OCI-LY7 (cell line): ENCODE results near the gene FAM3B. TPM values are rescaled to one million over a fixed set of nuclear protein-coding genes. Genes with fewer than 3 reads are reported as not detected.

Source experiments
- BruUV-seq: library from RNA; stranded (reverse); fragments of 400-500 nt; replicated peaks from 2 replicates; lab custom pipeline; 2021; lab: Mats Ljungman, UMichigan
- CTCF ChIA-PET: fragments of 300-600 bp; sonication (Branson Sonifier 250); formaldehyde crosslinking; loops from one replicate; lab custom pipeline; 2022; ENCODE audit warnings: antibody characterized with exemption; ENCODE audit not compliant: unreplicated experiment; lab: Charles Lee
- POLR2A ChIA-PET: fragments of 300-600 bp; sonication (Branson Sonifier 250); formaldehyde crosslinking; loops from one replicate; lab custom pipeline; 2022; ENCODE audit warnings: antibody characterized with exemption; lab: Charles Lee
- DNase-seq: peaks from one replicate; pipeline ENCODE4 v3.0.0-alpha.2; 2015; ENCODE audit warnings: low spot score
- H2AFZ ChIP-seq: fragments of 200-600 bp; sonication (generic), shearing (Covaris generic); 2 replicates; pipeline ENCODE4 v1.6.1; 2014; ENCODE audit warnings: mild to moderate bottlenecking, antibody characterized with exemption, low read length, moderate library complexity
- H3K27ac ChIP-seq: fragments of 200-600 bp; sonication (generic); 2 replicates; pipeline ENCODE4 v1.5.1; 2014; ENCODE audit warnings: mixed run types, low read depth, mild to moderate bottlenecking, moderate library complexity, low read length, inconsistent platforms; ENCODE audit not compliant: poor library complexity, severe bottlenecking
- H3K36me3 ChIP-seq: fragments of 200-600 bp; sonication (generic); 2 replicates; pipeline ENCODE4 v1.6.1; 2014; ENCODE audit warnings: mild to moderate bottlenecking, antibody characterized with exemption, low read length, moderate library complexity, mixed read lengths; ENCODE audit not compliant: insufficient read depth
- H3K4me1 ChIP-seq: fragments of 200-600 bp; sonication (generic); 2 replicates; pipeline ENCODE4 v1.5.1; 2014; ENCODE audit warnings: mild to moderate bottlenecking, low read length; ENCODE audit not compliant: insufficient read depth, poor library complexity, severe bottlenecking
- H3K4me2 ChIP-seq: fragments of 200-600 bp; sonication (generic); 2 replicates; pipeline ENCODE4 v1.6.1; 2014; ENCODE audit warnings: mild to moderate bottlenecking, low read length
- H3K4me3 ChIP-seq: fragments of 200-600 bp; sonication (generic); 2 replicates; pipeline ENCODE4 v1.5.1; 2014; ENCODE audit warnings: mild to moderate bottlenecking, low read depth, low read length; ENCODE audit not compliant: poor library complexity, severe bottlenecking
- H3K79me2 ChIP-seq: fragments of 200-600 bp; sonication (generic); 2 replicates; pipeline ENCODE4 v1.6.1; 2016; ENCODE audit warnings: low read depth, mild to moderate bottlenecking, low read length, moderate library complexity, mixed read lengths; ENCODE audit not compliant: insufficient read depth
- H3K9me2 ChIP-seq: fragments of 200-600 bp; sonication (generic); 2 replicates; pipeline ENCODE4 v1.6.1; 2016; ENCODE audit warnings: mild to moderate bottlenecking, low read length, mixed read lengths; ENCODE audit not compliant: insufficient read depth
- H3K9me3 ChIP-seq: fragments of 200-600 bp; sonication (generic); 2 replicates; pipeline ENCODE4 v1.6.1; 2014; ENCODE audit warnings: mild to moderate bottlenecking, mixed run types, low read length, mixed read lengths
- H4K20me1 ChIP-seq: fragments of 200-600 bp; sonication (generic); 2 replicates; pipeline ENCODE4 v1.6.1; 2014; ENCODE audit warnings: mild to moderate bottlenecking, antibody characterized with exemption, low read length, moderate library complexity, mixed read lengths; ENCODE audit not compliant: insufficient read depth
- CTCF ChIP-seq: fragments of 200-600 bp; sonication (generic); conservative IDR thresholded peaks from 2 replicates; pipeline ENCODE4 v1.5.1; 2014; ENCODE audit warnings: mild to moderate bottlenecking, antibody characterized with exemption, low read length, moderate library complexity, mixed read lengths
- EZH2phosphoT487 ChIP-seq: fragments of 200-600 bp; sonication (generic); IDR thresholded peaks from 2 replicates; pipeline ENCODE4 v1.6.1; 2018; ENCODE audit warnings: low read depth, borderline replicate concordance, mild to moderate bottlenecking, mixed run types, antibody characterized with exemption, low read length, moderate library complexity, mixed read lengths
- intact Hi-C: fragments of 100-400 bp; cut with micrococcal nuclease; formaldehyde crosslinking; loops from one replicate; pipeline ENCODE4 v1.10.0; 2022; ENCODE audit not compliant: unreplicated experiment
- total RNA-seq, 2 experiments: library from RNA; depleted of rRNA in 1 of 2; stranded (reverse); fragments of >200 nt in 1 of 2; shearing (Covaris generic) in 1 of 2; gene quantifications; 2 replicates each; pipeline ENCODE4 v1.2.3, GENCODE V29; 2014 to 2022

The FAM3B gene
- total RNA-seq, 2 experiments from 2014 or later = 0.19 TPM; not detected in 1

GRCh38 chr21:41280115-41280919 is 36.3 kb upstream of the FAM3B start:
- Histone ChIP-seq H2AFZ (no peak overlapping the region), H4K20me1 (no peaks in the 10 kb centered on the region), H3K79me2 (no peaks in the 10 kb centered on the region), H3K9me3 (no peaks in the 10 kb centered on the region), H3K36me3 (no peaks in the 10 kb centered on the region), H3K4me1 (peaks cover 8% of the 10 kb centered on the region), H3K9me2 (no peaks in the 10 kb centered on the region), H3K4me3 (no peak overlapping the region), H3K4me2 (no peak overlapping the region), H3K27ac (no peak overlapping the region)
- CTCF ChIA-PET = no interaction called here
- POLR2A ChIA-PET = interaction anchor here (0.6 kb wide), 2 partner anchors 38 to 803 kb away, joined by 3 read pairs; no protein-coding TSS in a partner anchor
- no peak for DNase-seq
- BruUV-seq = no TSS peak
- TF ChIP-seq EZH2phosphoT487 = no peak
- TF ChIP-seq CTCF = no peak
- intact Hi-C loops = no loop called here

GRCh38 chr21:41282412-41282811 is 34.2 kb upstream of the FAM3B start:
- Histone ChIP-seq H3K4me3 (no peak overlapping the region), H3K79me2 (no peaks in the 10 kb centered on the region), H4K20me1 (no peaks in the 10 kb centered on the region), H3K9me2 (no peaks in the 10 kb centered on the region), H3K36me3 (no peaks in the 10 kb centered on the region), H2AFZ (no peak overlapping the region), H3K27ac (no peak overlapping the region), H3K9me3 (no peaks in the 10 kb centered on the region), H3K4me1 (peaks cover 8% of the 10 kb centered on the region), H3K4me2 (no peak overlapping the region)
- CTCF ChIA-PET = interaction anchor here (1.2 to 1.9 kb wide), 4 partner anchors 85 to 330 kb away, joined by 4 to 5 read pairs (median 4); no protein-coding TSS in a partner anchor
- TF ChIP-seq CTCF = no peak
- DNase-seq = no peak
- intact Hi-C loops = loop anchor here (2.0 kb wide), 1 partner anchor 38 kb away; no protein-coding TSS in a partner anchor
- POLR2A ChIA-PET = interaction anchor here (1.3 to 1.8 kb wide), 2 partner anchors 27 to 168 kb away, joined by 4 read pairs; no protein-coding TSS in a partner anchor
- BruUV-seq = no TSS peak
